ENCODE data around the gene QRICH2.
"Not testable (repeated sequence)": the region's sequence is repeated elsewhere in the genome, so short reads cannot be mapped to it uniquely, and the experiment has no call there.

Gene QRICH2

DNA sequence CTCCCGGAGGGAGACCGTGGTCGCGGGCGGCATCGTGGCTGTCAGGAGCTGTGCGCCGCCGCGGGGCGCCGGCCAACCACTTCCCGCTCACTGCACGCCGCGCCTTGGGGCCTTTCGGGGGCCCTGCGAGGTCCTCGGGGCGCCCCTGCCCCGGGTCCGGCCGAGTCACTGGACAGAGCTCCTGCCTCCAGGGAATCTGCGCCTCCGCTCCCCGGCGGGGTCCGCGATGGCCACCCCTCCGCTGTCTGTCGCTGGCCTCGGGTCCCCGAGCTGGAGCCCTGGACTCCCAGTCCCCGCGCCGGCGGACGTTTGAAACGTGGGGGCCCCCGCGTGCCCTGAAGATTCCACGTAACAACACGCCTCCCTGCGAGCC lies at the start of gene QRICH2:
Gene QRICH2 (minus strand): TSS at position 311 of the 373 bp plus-strand sequence. CDS start 278 bp downstream, at position 33.
- intact Hi-C loops (cut with DNase I): no loop called here
- DNase-seq: peak in 3 of 10 donors; percentile 70 to 78 (median 73)

DNA sequence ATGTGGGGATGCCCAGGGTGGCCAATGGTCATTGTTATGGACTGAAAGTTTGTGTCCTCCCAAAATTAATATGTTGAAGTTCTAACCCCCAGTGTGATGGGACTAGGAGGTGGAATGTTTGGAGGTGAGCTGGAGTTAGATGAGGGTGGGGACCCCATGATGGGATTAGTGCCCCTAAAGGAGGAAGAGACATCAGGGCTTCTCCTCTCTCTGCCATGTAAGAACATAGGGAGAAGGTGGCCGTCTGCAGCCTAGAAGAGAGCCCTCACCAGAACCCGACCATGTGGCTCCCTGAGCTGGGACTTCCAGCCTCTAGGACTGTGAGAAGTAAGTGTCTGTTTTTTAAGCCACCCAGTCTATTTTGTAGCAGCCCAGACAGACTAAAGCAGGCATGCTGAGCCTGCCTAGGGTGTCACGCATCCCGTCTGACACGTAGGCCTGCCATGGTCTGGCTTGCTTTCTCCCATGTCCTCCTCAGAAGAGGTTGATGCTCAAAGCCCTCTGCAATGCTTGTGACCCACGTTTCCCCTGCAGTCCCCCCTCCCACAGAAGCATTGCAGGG lies 49.6 kb upstream of the QRICH2 start:
- no peak for DNase-seq
- intact Hi-C loops (cut with DNase I): no loop called here

DNA sequence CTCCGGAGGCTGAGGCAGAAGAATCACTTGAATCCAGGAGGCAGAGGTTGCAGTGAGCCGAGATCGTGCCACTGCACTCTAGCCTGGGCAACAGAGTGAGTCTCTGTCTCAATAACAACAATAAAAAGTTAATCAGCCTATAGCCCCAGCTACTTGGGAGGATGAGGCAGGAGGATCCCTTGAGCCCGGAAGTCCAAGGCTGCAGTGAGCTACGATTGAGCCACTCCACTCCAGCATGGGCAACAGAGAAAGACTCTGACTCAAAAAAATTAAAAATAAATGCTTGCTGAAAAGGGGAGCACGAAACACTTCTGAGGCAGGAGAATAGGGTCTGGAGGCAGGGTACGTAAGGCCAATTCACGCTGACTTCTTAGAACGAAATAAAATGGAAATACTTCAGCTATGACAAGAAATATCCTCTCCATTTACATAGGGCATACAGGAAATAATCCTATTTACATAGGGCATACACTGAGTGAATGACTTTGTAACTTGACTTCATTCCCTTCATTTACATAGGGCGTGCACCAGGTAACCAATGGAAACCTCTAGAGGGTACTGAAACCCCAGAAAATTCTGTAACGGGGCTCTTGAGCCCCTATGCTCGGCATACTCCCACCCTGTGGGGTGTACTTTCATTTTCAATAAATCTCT lies 48.9 kb upstream of the QRICH2 start:
- intact Hi-C loops (cut with DNase I): no loop called here
- DNase-seq: no peak

GRCh38 chr17:76354747-76355310 lies 46.8 kb upstream of the QRICH2 start:
- DNase-seq: peak in 2 of 10 donors; percentile 75 to 81

DNA sequence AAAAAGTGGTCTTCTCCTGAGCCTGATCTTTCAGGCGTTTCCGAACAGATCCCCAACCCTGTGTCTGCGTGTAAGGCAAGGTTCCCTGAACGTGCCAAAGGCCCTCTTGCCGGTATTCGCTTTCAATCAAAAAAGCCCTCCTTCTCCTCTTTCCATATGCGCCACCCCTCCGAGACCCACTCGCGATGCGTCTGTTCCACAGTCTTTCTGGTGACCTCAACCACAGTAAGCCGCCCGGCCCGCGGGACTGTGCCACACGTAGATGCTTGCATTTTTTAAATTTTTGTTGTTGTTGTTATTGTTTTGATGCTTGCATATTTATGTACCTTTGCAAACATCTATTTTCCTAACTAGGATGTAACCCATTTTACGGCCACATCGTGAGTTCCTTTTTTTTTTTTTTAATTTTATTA lies 46.2 kb upstream of the QRICH2 start:
- intact Hi-C loops (cut with DNase I): loop anchor here (1.0 kb wide), 1 partner anchor 282 kb away; the partner anchor contains the start of gene SRP68
- peak in 3 of 10 donors; percentile 18 to 77 (median 37) for DNase-seq

More at GRCh38 chr17:76354747-76355310, 46.8 kb upstream of the QRICH2 start:
- intact Hi-C loops (cut with DNase I): loop anchor here (1.0 kb wide), 1 partner anchor 283 kb away; the partner anchor contains the start of gene SRP68

DNA sequence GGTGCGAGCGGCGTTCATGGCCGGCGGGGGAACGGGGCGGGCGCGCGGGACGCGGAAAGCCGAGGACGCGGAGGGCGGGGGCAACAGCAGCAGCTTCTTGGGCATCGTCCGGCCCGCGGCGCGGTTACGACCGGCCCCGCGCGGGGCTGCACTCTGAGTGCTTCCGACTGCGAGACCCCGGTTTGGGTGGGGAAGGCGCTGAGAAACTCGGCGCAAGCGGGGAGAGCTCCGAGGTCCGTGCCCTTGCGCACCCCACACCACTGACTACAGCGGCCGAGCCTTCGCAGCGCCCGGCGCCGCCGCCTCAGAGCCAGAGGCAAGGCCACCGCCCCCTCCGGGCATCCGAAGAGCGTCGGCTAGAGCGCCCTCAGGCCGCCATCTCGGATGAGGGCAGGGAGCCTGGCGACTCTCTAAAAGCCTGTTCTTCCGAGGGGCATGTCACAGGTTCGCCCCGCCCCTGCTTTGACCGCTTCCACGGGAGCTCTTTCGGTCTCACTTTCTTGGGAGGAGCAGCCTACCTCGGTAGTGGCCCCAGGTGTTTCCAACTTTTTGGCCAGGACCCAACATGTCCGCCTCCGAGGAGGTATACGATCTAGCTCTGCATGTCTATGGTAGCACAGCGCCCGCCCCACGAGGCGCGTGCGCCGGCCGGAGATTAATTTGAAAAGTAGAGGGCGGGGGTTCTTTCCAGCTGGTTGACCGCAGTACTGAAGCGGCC lies 45.7 kb upstream of the QRICH2 start, which contains the start of gene PRPSAP1:
Gene PRPSAP1 (minus strand): TSS at position 318 of the 718 bp plus-strand sequence. CDS start 213 bp downstream, at position 105.
- intact Hi-C loops (cut with DNase I): loop anchor here (1.0 kb wide), 1 partner anchor 281 kb away; the partner anchor contains the start of gene SRP68
- DNase-seq: peak; percentile 79 to 98 (median 86)

DNA sequence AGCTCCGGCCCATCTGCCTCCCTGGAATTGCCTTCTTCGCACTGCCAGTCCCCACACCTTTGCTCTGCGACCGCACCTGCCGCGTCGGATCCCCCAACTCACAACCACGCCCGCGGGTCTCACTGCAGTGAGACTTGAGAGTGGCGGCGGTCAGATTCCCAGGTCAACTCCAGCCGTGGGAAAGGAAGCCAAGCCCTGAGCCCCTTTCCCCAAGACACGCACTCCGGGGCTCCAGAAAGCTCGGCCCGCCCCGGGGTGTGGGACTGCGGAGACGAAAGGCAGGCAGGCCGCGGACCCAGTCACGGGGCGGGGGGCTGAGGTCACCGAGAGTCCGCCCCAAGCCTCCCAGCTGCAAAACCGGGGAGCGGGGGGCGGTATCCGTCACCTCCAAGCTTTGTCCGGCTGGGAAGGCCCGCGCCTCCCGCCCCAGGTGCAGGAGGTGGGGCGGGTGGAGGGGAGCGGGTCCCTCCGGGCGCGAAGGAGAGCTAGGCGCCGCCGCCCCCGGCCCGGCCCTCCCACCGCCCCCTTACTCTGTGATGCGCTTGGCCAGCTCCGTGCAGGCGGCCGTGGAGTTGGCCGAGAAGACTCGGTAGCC lies 45.0 kb upstream of the QRICH2 start:
- DNase-seq: peak in 6 of 10 donors; percentile 12 to 85 (median 32)
- intact Hi-C loops (cut with DNase I): no loop called here

DNA sequence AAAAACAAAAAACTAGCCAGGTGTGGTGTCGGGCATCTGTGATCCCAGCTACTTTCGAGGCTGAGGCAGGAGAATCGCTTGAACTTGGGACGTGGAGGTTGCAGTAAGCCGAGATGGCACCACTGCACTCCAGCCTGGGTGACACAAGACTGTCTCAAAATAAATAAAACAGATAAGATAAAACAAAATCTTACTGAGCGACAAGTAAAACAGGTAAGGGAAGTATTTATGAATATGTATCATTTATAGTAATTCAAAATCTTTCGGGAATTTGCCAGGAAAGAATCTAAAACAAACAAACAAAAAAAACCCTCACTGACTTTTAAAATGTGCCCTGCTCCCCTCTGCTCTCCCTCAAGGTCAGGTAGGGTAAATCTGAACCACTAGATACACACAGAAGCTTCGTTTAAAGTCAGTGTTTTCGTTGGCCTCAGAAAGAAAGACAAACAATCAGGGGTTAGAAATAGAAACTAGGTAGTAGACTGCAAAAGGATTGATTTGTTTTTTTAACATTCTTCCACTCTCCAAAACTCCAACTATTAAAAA lies 43.5 kb upstream of the QRICH2 start:
- DNase-seq: peak in 2 of 10 donors; percentile 1 to 29
- intact Hi-C loops (cut with DNase I): no loop called here

DNA sequence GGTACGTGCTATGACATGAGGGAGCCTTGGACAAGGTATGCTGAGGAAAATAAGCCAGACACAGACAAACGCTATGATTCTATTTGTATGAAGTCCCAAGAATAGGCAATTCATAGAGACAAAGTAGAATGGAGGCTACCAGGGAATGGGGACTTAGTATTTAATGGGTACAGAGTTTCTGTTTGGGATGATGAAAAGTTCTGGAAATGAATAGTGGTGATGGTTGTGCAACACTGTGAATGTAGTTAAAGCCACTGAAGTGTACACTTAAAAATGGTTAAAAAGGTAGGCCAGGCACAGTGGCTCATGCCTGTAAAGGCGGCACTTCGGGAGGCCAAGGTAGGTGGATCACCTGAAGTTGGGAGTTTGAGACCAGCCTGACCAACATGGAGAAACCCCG lies 42.4 kb upstream of the QRICH2 start:
- intact Hi-C loops (cut with DNase I): no loop called here

DNA sequence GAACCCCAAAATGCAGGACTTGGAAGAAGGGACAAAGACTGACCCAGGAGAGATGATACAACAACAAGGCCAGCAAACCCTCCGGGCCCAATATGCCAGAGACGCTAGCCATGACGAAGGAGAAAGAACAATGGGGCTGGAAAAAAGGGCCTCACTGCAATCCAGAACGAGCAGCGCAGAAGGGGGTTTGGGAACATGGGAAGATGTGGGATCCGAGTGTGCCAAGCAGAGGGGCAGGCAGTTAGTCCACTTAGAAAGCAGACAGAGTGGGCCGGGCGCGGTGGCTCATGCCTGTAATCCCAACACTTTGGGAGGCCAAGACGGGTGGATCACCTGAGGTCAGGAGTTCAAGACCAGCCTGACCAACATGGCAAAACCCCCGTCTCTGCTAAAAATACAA lies 38.9 kb upstream of the QRICH2 start:
- peak in 2 of 10 donors; percentile 68 to 73 for DNase-seq
- intact Hi-C loops (cut with DNase I): not testable (repeated sequence)

More for the DNA sequence above, 42.4 kb upstream of the QRICH2 start:
- peak in 1 of 10 donors; percentile 16 for DNase-seq

- DNase-seq: peak in 2 of 10 donors; percentile 41
- intact Hi-C loops (cut with DNase I): no loop called here
Measured at GRCh38 chr17:76345377-76345974, 37.4 kb upstream of the QRICH2 start.

DNA sequence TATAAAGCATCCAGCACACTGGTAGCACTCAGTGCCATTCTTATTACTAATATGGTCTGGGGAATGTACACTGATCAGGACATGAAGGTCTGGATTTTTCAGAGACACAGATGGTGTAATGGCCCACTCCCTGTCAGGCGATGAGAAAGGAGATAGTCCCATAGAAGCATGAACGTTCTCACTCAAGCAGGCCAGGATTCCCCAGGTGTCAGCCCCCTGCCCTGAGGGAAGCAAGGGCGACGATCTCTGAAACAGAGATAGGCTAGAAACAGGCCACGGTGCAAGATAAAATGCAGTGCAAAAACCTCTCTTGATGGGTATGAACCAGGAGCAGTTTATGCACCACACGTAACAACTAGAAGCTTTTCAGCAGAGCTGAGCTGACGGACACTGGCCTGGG lies 35.0 kb upstream of the QRICH2 start:
- intact Hi-C loops (cut with DNase I): no loop called here
- no peak for DNase-seq

DNA sequence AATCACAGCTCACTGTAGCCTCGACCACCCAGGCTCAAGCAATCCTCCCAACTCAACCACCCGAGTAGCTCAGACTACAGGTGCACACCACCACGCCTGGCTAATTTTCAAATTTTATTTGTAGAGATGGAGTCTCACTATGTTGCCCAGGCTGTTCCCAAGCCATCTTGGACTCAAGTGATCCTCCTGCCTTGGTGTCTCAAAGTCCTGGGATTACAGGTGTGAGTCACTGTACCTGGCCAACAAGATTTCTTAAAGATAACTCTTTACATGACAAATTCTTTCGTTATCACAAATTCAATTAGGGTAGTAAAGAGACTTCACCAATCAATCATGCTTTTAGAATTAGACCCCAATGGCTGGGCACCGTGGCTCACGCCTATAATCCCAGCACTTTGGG lies 33.2 kb upstream of the QRICH2 start:
- intact Hi-C loops (cut with DNase I): no loop called here
- DNase-seq: peak in 1 of 10 donors; percentile 33

DNA sequence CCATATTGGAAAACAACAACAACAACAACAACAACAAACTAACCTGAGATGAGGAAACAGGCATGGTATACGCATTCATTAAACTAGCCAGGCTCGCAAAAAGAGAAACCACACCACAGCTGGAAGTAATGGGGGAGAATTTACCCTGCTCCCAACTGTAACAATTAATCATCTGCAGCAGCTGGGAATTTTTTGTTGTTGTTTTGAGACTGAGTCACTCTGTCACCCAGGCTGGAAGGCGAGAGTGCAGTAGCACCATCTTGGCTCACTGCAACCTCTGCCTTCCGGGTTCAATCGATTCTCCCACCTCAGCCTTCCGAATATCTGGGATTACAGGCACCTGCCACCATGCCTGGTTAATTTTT lies 29.3 kb upstream of the QRICH2 start:
- DNase-seq: no peak
- intact Hi-C loops (cut with DNase I): no loop called here

- peak in 1 of 10 donors; percentile 19 for DNase-seq
- intact Hi-C loops (cut with DNase I): no loop called here
Measured at GRCh38 chr17:76336756-76337412, 28.8 kb upstream of the QRICH2 start.

DNA sequence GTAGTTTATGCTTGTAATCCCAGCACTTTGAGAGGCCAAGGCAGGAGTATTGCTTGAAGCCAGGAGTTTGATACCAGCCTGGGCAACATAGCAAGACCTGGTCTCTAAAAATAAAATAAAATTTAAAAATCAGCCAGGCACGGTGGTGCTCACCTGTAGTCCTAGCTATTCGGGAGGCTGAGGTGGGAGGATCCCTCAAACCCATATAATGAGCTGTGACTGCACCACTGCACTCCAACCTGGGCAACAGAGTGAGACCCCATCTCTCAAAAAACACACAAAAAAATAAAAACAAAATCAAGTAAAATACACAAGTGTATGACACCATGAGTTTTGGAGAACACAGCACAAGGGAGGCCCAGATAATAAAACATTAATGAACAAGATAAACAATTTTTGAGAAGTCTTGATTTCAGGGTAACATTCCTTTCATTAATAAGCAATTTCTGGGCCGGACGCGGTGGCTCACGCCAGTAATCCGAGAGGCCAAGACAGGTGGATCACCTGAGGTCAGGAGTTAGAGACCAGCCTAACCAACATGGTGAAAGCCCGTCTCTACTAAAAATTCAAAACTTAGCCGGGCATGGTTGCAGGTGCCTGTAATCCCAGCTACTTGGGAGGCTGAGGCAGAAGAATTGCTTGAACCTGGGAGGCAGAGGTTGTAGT lies 27.8 kb upstream of the QRICH2 start:
- peak in 1 of 10 donors; percentile 29 for DNase-seq
- intact Hi-C loops (cut with DNase I): no loop called here

- no peak for DNase-seq
- intact Hi-C loops (cut with DNase I): no loop called here
Measured at GRCh38 chr17:76333673-76334505, 25.8 kb upstream of the QRICH2 start.

DNA sequence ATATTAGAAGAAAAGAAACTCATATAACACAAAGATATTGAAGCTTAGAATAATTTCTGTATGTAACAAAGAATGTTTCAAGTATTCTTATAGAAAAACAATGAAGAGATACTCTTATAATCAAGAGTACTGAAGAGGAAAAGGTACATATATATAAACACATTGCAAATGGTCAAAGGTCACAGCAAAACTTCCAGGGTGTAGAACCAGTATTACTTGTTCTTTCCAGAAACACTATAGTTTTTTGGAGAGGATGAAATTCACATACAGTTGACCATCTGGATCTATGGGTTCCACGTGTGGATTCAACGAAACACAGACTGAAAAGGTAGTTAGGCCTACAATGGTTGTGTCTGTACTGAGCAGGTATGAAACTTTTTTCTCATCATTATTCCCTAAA lies 23.0 kb upstream of the QRICH2 start:
- intact Hi-C loops (cut with DNase I): no loop called here
- no peak for DNase-seq
